OCI-LY1 (cell line): Measurements from ENCODE around the gene NINJ2.

Source experiments
- EZH2 ChIP-seq: fragments of 200-600 bp; sonication (generic), shearing (Covaris generic); IDR thresholded peaks from 2 replicates; pipeline ENCODE4 v1.8.0; 2017; ENCODE audit warnings: borderline replicate concordance, mixed run types, mild to moderate bottlenecking, antibody characterized with exemption, low read length, moderate library complexity, mixed read lengths
- TF ChIP-seq, protein P1 (sequence below): fragments of 200-600 bp; sonication (generic), shearing (Covaris generic); IDR thresholded peaks from 2 replicates; pipeline ENCODE4 v1.5.1; 2017; ENCODE audit warnings: mild to moderate bottlenecking, antibody characterized with exemption, low read length, moderate library complexity, mixed read lengths

DNA sequence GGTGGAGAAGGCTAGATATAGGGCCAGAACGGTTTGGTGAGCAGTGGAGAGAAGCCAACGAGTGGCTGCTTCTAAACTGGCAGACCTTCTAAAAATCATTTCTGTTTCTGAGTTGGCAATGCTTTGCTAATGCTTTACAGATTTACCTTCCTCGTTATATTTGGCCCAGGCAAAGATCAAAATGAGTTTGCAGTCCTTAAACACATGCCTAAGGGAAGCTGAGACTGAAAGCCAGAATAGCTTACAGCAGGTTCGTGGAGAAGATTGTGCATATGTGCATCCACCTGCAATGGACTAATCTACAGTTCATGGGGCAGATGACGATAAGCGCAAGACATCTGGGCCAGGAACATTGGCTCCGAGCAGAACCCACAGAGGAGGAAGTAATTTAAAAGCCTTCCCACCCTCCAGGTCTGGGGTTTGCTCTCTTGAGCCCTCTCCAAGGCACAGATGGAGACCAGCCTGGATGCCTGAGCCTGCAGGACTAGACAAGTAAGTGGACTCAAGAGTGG lies 99.4 kb downstream of the NINJ2 start:
- TF ChIP-seq, protein P1, sequence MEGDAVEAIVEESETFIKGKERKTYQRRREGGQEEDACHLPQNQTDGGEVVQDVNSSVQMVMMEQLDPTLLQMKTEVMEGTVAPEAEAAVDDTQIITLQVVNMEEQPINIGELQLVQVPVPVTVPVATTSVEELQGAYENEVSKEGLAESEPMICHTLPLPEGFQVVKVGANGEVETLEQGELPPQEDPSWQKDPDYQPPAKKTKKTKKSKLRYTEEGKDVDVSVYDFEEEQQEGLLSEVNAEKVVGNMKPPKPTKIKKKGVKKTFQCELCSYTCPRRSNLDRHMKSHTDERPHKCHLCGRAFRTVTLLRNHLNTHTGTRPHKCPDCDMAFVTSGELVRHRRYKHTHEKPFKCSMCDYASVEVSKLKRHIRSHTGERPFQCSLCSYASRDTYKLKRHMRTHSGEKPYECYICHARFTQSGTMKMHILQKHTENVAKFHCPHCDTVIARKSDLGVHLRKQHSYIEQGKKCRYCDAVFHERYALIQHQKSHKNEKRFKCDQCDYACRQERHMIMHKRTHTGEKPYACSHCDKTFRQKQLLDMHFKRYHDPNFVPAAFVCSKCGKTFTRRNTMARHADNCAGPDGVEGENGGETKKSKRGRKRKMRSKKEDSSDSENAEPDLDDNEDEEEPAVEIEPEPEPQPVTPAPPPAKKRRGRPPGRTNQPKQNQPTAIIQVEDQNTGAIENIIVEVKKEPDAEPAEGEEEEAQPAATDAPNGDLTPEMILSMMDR: no peak
- no peak for TF ChIP-seq EZH2
